Prostate gland (tissue), 2 donors: ENCODE data around the gene S100A10.

Experiments
- CTCF ChIP-seq, 4 experiments: fragments of 200-600 bp in 2 of 4; fragments of 450-650 bp in 2 of 4; sonication (generic) in 2 of 4; IDR thresholded peaks; 1 replicate in 3 of 4; 2 replicates in 1 of 4; pipeline ENCODE4 v1.5.1; 2016 to 2019; ENCODE audit warnings: antibody characterized with exemption in 4 of 4, mild to moderate bottlenecking in 2 of 4, moderate library complexity in 2 of 4
- POLR2A ChIP-seq: fragments of 450-650 bp; IDR thresholded peaks from one replicate; pipeline ENCODE4 v1.6.1; 2016; ENCODE audit warnings: antibody characterized with exemption, mild to moderate bottlenecking
- POLR2AphosphoS5 ChIP-seq: sonication (generic); formaldehyde crosslinking; IDR thresholded peaks from one replicate; pipeline ENCODE4 v1.6.1; 2017; ENCODE audit warnings: antibody characterized with exemption

GRCh38 chr1:152020849-152021248, 27.2 kb upstream of the S100A10 start:
- TF ChIP-seq POLR2AphosphoS5: no peak
- no peak for TF ChIP-seq CTCF (IDR thresholded peaks at IDR 0.05)
- no peak for TF ChIP-seq POLR2A
